A549 (cell line): ENCODE results near the gene ITIH5. TPM values are rescaled to one million over a fixed set of nuclear protein-coding genes. Genes with fewer than 3 reads are reported as not detected.

ENCODE experiments used
- ATAC-seq, 2 experiments: fragments of 200-7000 bp in 1 of 2; fragments of >200 bp in 1 of 2; cut with Nextera tagmentation in 1 of 2; cut with Tn5 transposase in 1 of 2; 3 replicates each; pipeline versions ENCODE4 v1.8.0 to v1.9.1; 2018 to 2020; ENCODE audit warnings: mild to moderate bottlenecking in 1 of 2, moderate library complexity in 1 of 2
- CTCF ChIA-PET: fragments of 300-600 bp; sonication (Branson Sonifier 250); formaldehyde crosslinking; extraction: SDS; loops from one replicate; lab custom pipeline; 2021; ENCODE audit warnings: antibody characterized with exemption, inconsistent platforms; lab: Yijun Ruan, JAX
- POLR2A ChIA-PET: fragments of 350-600 bp; formaldehyde crosslinking; extraction: SDS; loops from one replicate; lab custom pipeline; 2021; ENCODE audit warnings: antibody characterized with exemption, inconsistent platforms; lab: Yijun Ruan, JAX
- DNase-seq, 2 experiments: peaks; one replicate each; pipeline versions ENCODE4 v3.0.0 to v3.0.0-alpha.2; 2011 to 2016; ENCODE audit warnings: low read depth in 1 of 2, low spot score in 1 of 2
- FAIRE-seq: peaks from 2 replicates; lab custom pipeline; 2011; peaks lifted over from hg19 to GRCh38; lab: Jason Lieb, UNC
- H3K27ac ChIP-seq, 2 experiments: fragments of >200 bp; sonication (Bioruptor Twin); formaldehyde crosslinking; 3 replicates each; pipeline ENCODE4 v1.5.1; 2016 to 2017
- H3K4me1 ChIP-seq: fragments of >200 bp; sonication (Bioruptor Twin); formaldehyde crosslinking; 3 replicates; pipeline ENCODE4 v1.6.1; 2016
- H3K4me2 ChIP-seq: fragments of >200 bp; sonication (Bioruptor Twin); formaldehyde crosslinking; 3 replicates; pipeline ENCODE4 v1.6.1; 2016
- H3K4me3 ChIP-seq: fragments of >200 bp; sonication (Bioruptor Twin); formaldehyde crosslinking; 3 replicates; pipeline ENCODE4 v1.5.1; 2016
- H3K9me3 ChIP-seq: fragments of >200 bp; sonication (Bioruptor Twin); formaldehyde crosslinking; 3 replicates; pipeline ENCODE4 v1.6.1; 2016
- CHD4 ChIP-seq: fragments of 200-600 bp; sonication (generic); IDR thresholded peaks from 2 replicates; pipeline ENCODE4 v1.6.1; 2016; ENCODE audit warnings: antibody characterized with exemption, mild to moderate bottlenecking, borderline replicate concordance
- EHF ChIP-seq: fragments of 250-450 bp; sonication (Bioruptor Pico); IDR thresholded peaks from 2 replicates; pipeline ENCODE4 v1.5.0; 2020; ENCODE audit warnings: mild to moderate bottlenecking
- FOSB ChIP-seq: fragments of 250-450 bp; sonication (Bioruptor Pico); IDR thresholded peaks from 2 replicates; pipeline ENCODE4 v1.5.0; 2020; ENCODE audit warnings: mild to moderate bottlenecking, moderate library complexity
- FOSL2 ChIP-seq, 2 experiments: fragments of 450-650 bp in 1 of 2; fragments of >200 bp in 1 of 2; sonication (Bioruptor Twin) in 1 of 2; formaldehyde crosslinking; IDR thresholded peaks; 2 replicates each; pipeline versions ENCODE4 v1.5.0 to v1.6.1; 2016 to 2020; ENCODE audit warnings: mild to moderate bottlenecking in 1 of 2, moderate library complexity in 1 of 2
- FOXS1 ChIP-seq: fragments of 250-450 bp; sonication (Bioruptor Pico); IDR thresholded peaks from 2 replicates; pipeline ENCODE4 v1.5.0; 2020; ENCODE audit warnings: mild to moderate bottlenecking, moderate library complexity
- HOXB13 ChIP-seq: fragments of 250-450 bp; sonication (Bioruptor Pico); IDR thresholded peaks from 2 replicates; pipeline ENCODE4 v1.5.0; 2020; ENCODE audit warnings: low read depth, mild to moderate bottlenecking, moderate library complexity
- HOXB5 ChIP-seq: fragments of 250-450 bp; sonication (Bioruptor Pico); IDR thresholded peaks from 2 replicates; pipeline ENCODE4 v1.5.0; 2020; ENCODE audit warnings: mild to moderate bottlenecking, moderate library complexity
- JUN ChIP-seq, 2 experiments: fragments of >200 bp; sonication (Bioruptor Twin); formaldehyde crosslinking; IDR thresholded peaks; 2 replicates in 1 of 2; 3 replicates in 1 of 2; pipeline ENCODE4 v1.6.1; 2016 to 2017
- KDM5A ChIP-seq: fragments of 200-600 bp; sonication (generic); IDR thresholded peaks from 2 replicates; pipeline ENCODE4 v1.6.1; 2016; ENCODE audit warnings: antibody characterized with exemption, mild to moderate bottlenecking
- MAFK ChIP-seq: fragments of 450-650 bp; IDR thresholded peaks from 2 replicates; pipeline ENCODE4 v1.6.1; 2014; ENCODE audit not compliant: partially characterized antibody
- NFE2L2 ChIP-seq: fragments of 150-350 bp; conservative IDR thresholded peaks from 2 replicates; pipeline ENCODE4 v1.6.1; 2014; ENCODE audit warnings: low read length
- NR3C1 ChIP-seq: fragments of >200 bp; sonication (Bioruptor Twin); formaldehyde crosslinking; IDR thresholded peaks from 3 replicates; pipeline ENCODE4 v1.6.1; 2017
- PHF8 ChIP-seq: fragments of 200-600 bp; sonication (generic); IDR thresholded peaks from 2 replicates; pipeline ENCODE4 v1.6.1; 2016; ENCODE audit warnings: low read depth, mild to moderate bottlenecking, antibody characterized with exemption, moderate library complexity, borderline replicate concordance
- RNF2 ChIP-seq: fragments of 200-600 bp; sonication (generic); IDR thresholded peaks from 2 replicates; pipeline ENCODE4 v1.6.1; 2016; ENCODE audit warnings: low read depth, mild to moderate bottlenecking, antibody characterized with exemption, moderate library complexity, borderline replicate concordance
- ZC3H11A ChIP-seq: fragments of 450-650 bp; IDR thresholded peaks from 2 replicates; pipeline ENCODE4 v1.6.1; 2014; ENCODE audit warnings: antibody characterized with exemption, mild to moderate bottlenecking
- ZFP36 ChIP-seq: fragments of 450-650 bp; IDR thresholded peaks from 2 replicates; pipeline ENCODE4 v1.6.1; 2014; ENCODE audit warnings: borderline replicate concordance; ENCODE audit not compliant: partially characterized antibody
- WGBS: methylation state at CpG from one replicate; pipeline ENCODE4 v1.1.6; 2017; ENCODE audit errors: missing lambda C conversion rate; 5-methylcytosine and 5-hydroxymethylcytosine counted together
- polyA plus RNA-seq, 4 experiments: library from polyadenylated mRNA; depleted of rRNA in 3 of 4; stranded (reverse); fragments of >200 nt; fragmentation: RNase III in 1 of 4; extraction: RNeasy Plus Mini Kit Qiagen cat#74134 plus additional on column Dnase treatment in 1 of 4; gene quantifications; 2 replicates in 3 of 4; 3 replicates in 1 of 4; pipeline ENCODE4 v1.2.3, GENCODE V29; 2011 to 2017
- TF ChIP-seq, protein P1 (sequence below): IDR thresholded peaks from 2 replicates; pipeline ENCODE4 v1.6.1; 2012
- TF ChIP-seq, protein P2 (sequence below): IDR thresholded peaks from 2 replicates; pipeline ENCODE4 v1.6.1; 2012; ENCODE audit warnings: low read depth, borderline replicate concordance
- TF ChIP-seq, protein P3 (sequence below): fragments of >200 bp; sonication (Bioruptor Twin); formaldehyde crosslinking; IDR thresholded peaks from 3 replicates; pipeline ENCODE4 v1.5.1; 2016
- TF ChIP-seq, protein P4 (sequence below): fragments of 450-650 bp; IDR thresholded peaks from 2 replicates; pipeline ENCODE4 v1.6.1; 2014; ENCODE audit warnings: antibody characterized with exemption
- TF ChIP-seq, protein P5 (sequence below): fragments of 250-450 bp; sonication (Bioruptor Pico); IDR thresholded peaks from 2 replicates; pipeline ENCODE4 v1.5.0; 2021; ENCODE audit warnings: mild to moderate bottlenecking, moderate library complexity, borderline replicate concordance

ITIH5 gene
- polyA plus RNA-seq, 2 of the 4 experiments (the other 2 are of a cell fraction) = 0.03 to 0.05 TPM

DNA sequence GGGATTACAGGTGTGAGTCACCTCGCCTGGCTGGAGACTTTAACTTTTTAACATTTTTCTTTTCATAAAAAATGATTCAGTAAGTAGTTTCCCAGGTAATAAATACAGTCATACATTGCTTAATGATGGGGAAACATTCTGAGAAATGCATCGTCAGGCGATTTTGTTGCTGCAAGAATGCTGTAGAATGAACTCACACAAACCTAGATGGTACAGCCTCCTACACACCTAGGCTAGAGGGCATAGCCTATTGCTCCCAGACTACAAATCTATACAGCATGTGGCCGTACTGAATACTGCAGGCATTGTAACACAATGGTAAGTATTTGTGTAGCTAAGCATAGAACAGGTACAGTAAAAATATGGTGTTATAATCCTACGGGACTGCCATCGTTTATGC, 147.4 kb downstream of the ITIH5 start:
- no peaks in the 10 kb centered on the region for H3K9me3 ChIP-seq
- no peak overlapping the region for H3K27ac ChIP-seq
- H3K4me1 ChIP-seq = no peaks in the 10 kb centered on the region
- DNase-seq = peak in 1 of 2 experiments; percentile 11
- WGBS = 31% methylated on average over 6 of the region's 6 CpGs
- no peak overlapping the region for H3K4me3 ChIP-seq
- TF ChIP-seq RNF2 = no peak
- peak; percentile 35 for TF ChIP-seq MAFK
- TF ChIP-seq, protein P1, sequence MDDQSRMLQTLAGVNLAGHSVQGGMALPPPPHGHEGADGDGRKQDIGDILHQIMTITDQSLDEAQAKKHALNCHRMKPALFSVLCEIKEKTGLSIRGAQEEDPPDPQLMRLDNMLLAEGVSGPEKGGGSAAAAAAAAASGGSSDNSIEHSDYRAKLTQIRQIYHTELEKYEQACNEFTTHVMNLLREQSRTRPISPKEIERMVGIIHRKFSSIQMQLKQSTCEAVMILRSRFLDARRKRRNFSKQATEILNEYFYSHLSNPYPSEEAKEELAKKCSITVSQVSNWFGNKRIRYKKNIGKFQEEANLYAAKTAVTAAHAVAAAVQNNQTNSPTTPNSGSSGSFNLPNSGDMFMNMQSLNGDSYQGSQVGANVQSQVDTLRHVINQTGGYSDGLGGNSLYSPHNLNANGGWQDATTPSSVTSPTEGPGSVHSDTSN = no peak
- TF ChIP-seq KDM5A = no peak
- no peak for TF ChIP-seq PHF8
- FAIRE-seq = no peak
- CTCF ChIA-PET = interaction anchor here (1.5 to 7.3 kb wide), 3 partner anchors 26 to 208 kb away, joined by 3 to 106 read pairs (median 4); no protein-coding TSS in a partner anchor
- peak; percentile 72 to 81; a peak in 5 of 6 replicates for ATAC-seq
- no peak overlapping the region for H3K4me2 ChIP-seq
- POLR2A ChIA-PET = no interaction called here

DNA sequence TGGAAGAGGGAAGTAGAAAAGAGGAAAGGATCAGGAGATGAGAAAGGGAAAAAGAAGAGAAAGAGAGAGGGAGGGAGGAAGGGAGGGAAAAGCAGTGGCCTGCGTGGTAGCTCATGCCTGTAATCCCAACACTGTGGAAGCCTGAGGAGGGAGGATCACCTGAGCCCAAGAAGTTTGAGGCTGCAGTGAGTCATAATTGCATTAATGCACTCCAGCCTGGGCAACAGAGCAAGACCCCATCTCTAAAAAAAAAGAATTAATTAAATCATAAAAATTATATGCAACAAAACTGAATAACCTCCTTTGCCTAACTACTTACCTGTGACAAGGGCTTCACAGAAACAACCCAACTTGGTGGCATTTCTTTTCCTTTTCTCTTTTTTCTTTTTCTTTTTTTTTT, 148.1 kb downstream of the ITIH5 start:
- whole genome bisulfite sequencing = 52% methylated on average over 1 of the region's 1 CpG
- ChIA-PET POLR2A (no interaction called here), CTCF (interaction anchor here (0.6 to 1.6 kb wide), 3 partner anchors 26 to 354 kb away, joined by 3 to 4 read pairs (median 3); no protein-coding TSS in a partner anchor)
- FAIRE-seq = no peak
- Histone ChIP-seq H3K4me2 (no peak overlapping the region), H3K4me3 (no peak overlapping the region), H3K9me3 (no peaks in the 10 kb centered on the region), H3K4me1 (no peaks in the 10 kb centered on the region), H3K27ac (no peak overlapping the region)
- TF ChIP-seq ZFP36 = no peak
- TF ChIP-seq NFE2L2 = no peak
- TF ChIP-seq ZC3H11A = no peak
- TF ChIP-seq, protein P2, sequence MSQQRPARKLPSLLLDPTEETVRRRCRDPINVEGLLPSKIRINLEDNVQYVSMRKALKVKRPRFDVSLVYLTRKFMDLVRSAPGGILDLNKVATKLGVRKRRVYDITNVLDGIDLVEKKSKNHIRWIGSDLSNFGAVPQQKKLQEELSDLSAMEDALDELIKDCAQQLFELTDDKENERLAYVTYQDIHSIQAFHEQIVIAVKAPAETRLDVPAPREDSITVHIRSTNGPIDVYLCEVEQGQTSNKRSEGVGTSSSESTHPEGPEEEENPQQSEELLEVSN = no peak
- TF ChIP-seq, protein P1 = no peak
- no peak for TF ChIP-seq FOSL2 (IDR thresholded peaks at IDR 0.05)
- TF ChIP-seq FOSL2 (CRISPR knock-in tag; IDR thresholded peaks at IDR 0.05) = no peak
- no peak for TF ChIP-seq HOXB13 (CRISPR knock-in tag)
- TF ChIP-seq CHD4 = no peak
- TF ChIP-seq, protein P3, sequence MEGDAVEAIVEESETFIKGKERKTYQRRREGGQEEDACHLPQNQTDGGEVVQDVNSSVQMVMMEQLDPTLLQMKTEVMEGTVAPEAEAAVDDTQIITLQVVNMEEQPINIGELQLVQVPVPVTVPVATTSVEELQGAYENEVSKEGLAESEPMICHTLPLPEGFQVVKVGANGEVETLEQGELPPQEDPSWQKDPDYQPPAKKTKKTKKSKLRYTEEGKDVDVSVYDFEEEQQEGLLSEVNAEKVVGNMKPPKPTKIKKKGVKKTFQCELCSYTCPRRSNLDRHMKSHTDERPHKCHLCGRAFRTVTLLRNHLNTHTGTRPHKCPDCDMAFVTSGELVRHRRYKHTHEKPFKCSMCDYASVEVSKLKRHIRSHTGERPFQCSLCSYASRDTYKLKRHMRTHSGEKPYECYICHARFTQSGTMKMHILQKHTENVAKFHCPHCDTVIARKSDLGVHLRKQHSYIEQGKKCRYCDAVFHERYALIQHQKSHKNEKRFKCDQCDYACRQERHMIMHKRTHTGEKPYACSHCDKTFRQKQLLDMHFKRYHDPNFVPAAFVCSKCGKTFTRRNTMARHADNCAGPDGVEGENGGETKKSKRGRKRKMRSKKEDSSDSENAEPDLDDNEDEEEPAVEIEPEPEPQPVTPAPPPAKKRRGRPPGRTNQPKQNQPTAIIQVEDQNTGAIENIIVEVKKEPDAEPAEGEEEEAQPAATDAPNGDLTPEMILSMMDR = no peak
- TF ChIP-seq PHF8 = no peak
- TF ChIP-seq, protein P4, sequence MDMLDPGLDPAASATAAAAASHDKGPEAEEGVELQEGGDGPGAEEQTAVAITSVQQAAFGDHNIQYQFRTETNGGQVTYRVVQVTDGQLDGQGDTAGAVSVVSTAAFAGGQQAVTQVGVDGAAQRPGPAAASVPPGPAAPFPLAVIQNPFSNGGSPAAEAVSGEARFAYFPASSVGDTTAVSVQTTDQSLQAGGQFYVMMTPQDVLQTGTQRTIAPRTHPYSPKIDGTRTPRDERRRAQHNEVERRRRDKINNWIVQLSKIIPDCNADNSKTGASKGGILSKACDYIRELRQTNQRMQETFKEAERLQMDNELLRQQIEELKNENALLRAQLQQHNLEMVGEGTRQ = no peak
- TF ChIP-seq EHF (CRISPR knock-in tag) = no peak
- TF ChIP-seq JUN (IDR thresholded peaks at IDR 0.05) = no peak
- TF ChIP-seq FOSB (CRISPR knock-in tag) = no peak
- TF ChIP-seq, protein P5, sequence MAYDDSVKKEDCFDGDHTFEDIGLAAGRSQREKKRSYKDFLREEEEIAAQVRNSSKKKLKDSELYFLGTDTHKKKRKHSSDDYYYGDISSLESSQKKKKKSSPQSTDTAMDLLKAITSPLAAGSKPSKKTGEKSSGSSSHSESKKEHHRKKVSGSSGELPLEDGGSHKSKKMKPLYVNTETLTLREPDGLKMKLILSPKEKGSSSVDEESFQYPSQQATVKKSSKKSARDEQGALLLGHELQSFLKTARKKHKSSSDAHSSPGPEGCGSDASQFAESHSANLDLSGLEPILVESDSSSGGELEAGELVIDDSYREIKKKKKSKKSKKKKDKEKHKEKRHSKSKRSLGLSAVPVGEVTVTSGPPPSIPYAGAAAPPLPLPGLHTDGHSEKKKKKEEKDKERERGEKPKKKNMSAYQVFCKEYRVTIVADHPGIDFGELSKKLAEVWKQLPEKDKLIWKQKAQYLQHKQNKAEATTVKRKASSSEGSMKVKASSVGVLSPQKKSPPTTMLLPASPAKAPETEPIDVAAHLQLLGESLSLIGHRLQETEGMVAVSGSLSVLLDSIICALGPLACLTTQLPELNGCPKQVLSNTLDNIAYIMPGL (CRISPR knock-in tag) = no peak
- no peak for TF ChIP-seq HOXB5 (CRISPR knock-in tag)
- no peak for TF ChIP-seq NR3C1
- TF ChIP-seq FOXS1 (CRISPR knock-in tag) = no peak
- no peak for ATAC-seq
- no peak for DNase-seq
